ENCODE results near the gene RANBP1.
"Not testable (repeated sequence)": the region's sequence is repeated elsewhere in the genome, so short reads cannot be mapped to it uniquely, and the experiment has no call there.

The RANBP1 gene

GRCh38 chr22:20155330-20156041 lies 39.6 kb downstream of the RANBP1 start:
- peak; percentile 34 for DNase-seq

- no peak for DNase-seq
Observed at GRCh38 chr22:20156042-20156389, 40.1 kb downstream of the RANBP1 start.

GRCh38 chr22:20156611-20157429 lies 40.9 kb downstream of the RANBP1 start:
- DNase-seq = peak; percentile 62

GRCh38 chr22:20157430-20158183 lies 41.7 kb downstream of the RANBP1 start:
- no peak for DNase-seq

- DNase-seq = no peak
Observed at GRCh38 chr22:20158391-20159036, 42.6 kb downstream of the RANBP1 start.

GRCh38 chr22:20159076-20159475 lies 43.2 kb downstream of the RANBP1 start:
- DNase-seq = peak; percentile 40

GRCh38 chr22:20159531-20159930 lies 43.6 kb downstream of the RANBP1 start:
- not testable (repeated sequence) for DNase-seq

- DNase-seq = no peak
Observed at GRCh38 chr22:20160041-20160440, 44.1 kb downstream of the RANBP1 start.

GRCh38 chr22:20164863-20165262 lies 49.0 kb downstream of the RANBP1 start:
- no peak for DNase-seq

GRCh38 chr22:20165421-20165820 lies 49.5 kb downstream of the RANBP1 start:
- DNase-seq = no peak

- DNase-seq = no peak
Observed at GRCh38 chr22:20165913-20166312, 50.0 kb downstream of the RANBP1 start.

- DNase-seq = no peak
Observed at GRCh38 chr22:20166703-20167102, 50.8 kb downstream of the RANBP1 start.

- DNase-seq = no peak
Observed at GRCh38 chr22:20167643-20168322, 51.9 kb downstream of the RANBP1 start.

- no peak for DNase-seq
Observed at GRCh38 chr22:20169253-20169822, 53.4 kb downstream of the RANBP1 start.

GRCh38 chr22:20170170-20170569 lies 54.3 kb downstream of the RANBP1 start:
- no peak for DNase-seq

GRCh38 chr22:20171288-20172140 lies 55.6 kb downstream of the RANBP1 start:
- no peak for DNase-seq

- DNase-seq = no peak
Observed at GRCh38 chr22:20172141-20172613, 56.3 kb downstream of the RANBP1 start.

GRCh38 chr22:20173246-20173645 lies 57.3 kb downstream of the RANBP1 start:
- no peak for DNase-seq

GRCh38 chr22:20173772-20174171 lies 57.9 kb downstream of the RANBP1 start:
- no peak for DNase-seq

- DNase-seq = no peak
Observed at GRCh38 chr22:20174785-20175596, 59.1 kb downstream of the RANBP1 start.

All from NCI-H2227 treated with DMSO at 0.1 percent for 48 hours (cell line).